ENCODE data around the gene SPANXN1. TPM values are rescaled to one million over a fixed set of nuclear protein-coding genes. Genes with fewer than 3 reads are reported as not detected.
"Not testable (repeated sequence)": the region's sequence is repeated elsewhere in the genome, so short reads cannot be mapped to it uniquely, and the experiment has no call there.

Gene SPANXN1
- total RNA-seq (not detected), polyA plus RNA-seq (not detected)
- long read RNA-seq, donor 1, result 0 reads
- long read RNA-seq, donor 2, result 0 reads
- long read RNA-seq, donor 3, result 0 reads

GRCh38 chrX:145247203-145247602, at the start of gene SPANXN1:
TSS of gene SPANXN1 (plus strand) at chrX:145247503. CDS start at chrX:145247587, 84 bp downstream.
- WGBS, 3 donors, result 14 to 44% (median 25%) methylated on average over 4 of the region's 4 CpGs
- intact Hi-C loops (cut with DNase I); H3K9me3 ChIP-seq: not testable (repeated sequence)

GRCh38 chrX:145199078-145199477, 48.2 kb upstream of the SPANXN1 start:
- no peak for DNase-seq
- WGBS, 3 donors, result 62 to 77% (median 75%) methylated on average over 3 of the region's 3 CpGs
- no peaks in the 10 kb centered on the region for H3K27me3 ChIP-seq
- H3K9me3 ChIP-seq, result no peaks in the 10 kb centered on the region
- H3K27ac ChIP-seq, result no peak overlapping the region
- H3K36me3 ChIP-seq, result no peaks in the 10 kb centered on the region
- TF ChIP-seq POLR2A (IDR thresholded peaks at IDR 0.05), result no peak
- TF ChIP-seq CTCF (IDR thresholded peaks at IDR 0.05), result no peak
- no peak for TF ChIP-seq EP300 (IDR thresholded peaks at IDR 0.05)
- H3K4me1 ChIP-seq (ENCODE audit: insufficient read depth), result no peaks in the 10 kb centered on the region
- H3K4me3 ChIP-seq, result no peak overlapping the region
- intact Hi-C loops (cut with DNase I), result no loop called here

More at GRCh38 chrX:145247203-145247602, at the start of gene SPANXN1:
- H3K27me3 ChIP-seq; H3K4me3 ChIP-seq; H3K4me1 ChIP-seq (ENCODE audit: insufficient read depth); H3K27ac ChIP-seq; DNase-seq; H3K36me3 ChIP-seq: not testable (repeated sequence)

GRCh38 chrX:145213504-145213903, 33.8 kb upstream of the SPANXN1 start:
- Histone ChIP-seq H3K27me3 (no peaks in the 10 kb centered on the region), H3K4me3 (no peak overlapping the region), H3K27ac (no peak overlapping the region), H3K9me3 (no peaks in the 10 kb centered on the region), H3K4me1 (ENCODE audit: insufficient read depth) (no peaks in the 10 kb centered on the region), H3K36me3 (no peaks in the 10 kb centered on the region)
- intact Hi-C loops (cut with DNase I), result no loop called here
- TF ChIP-seq CTCF (IDR thresholded peaks at IDR 0.05) (no peak), EP300 (IDR thresholded peaks at IDR 0.05) (no peak), POLR2A (IDR thresholded peaks at IDR 0.05) (no peak)
- no peak for DNase-seq
- WGBS, 3 donors, result 32 to 39% (median 33%) methylated on average over 2 of the region's 2 CpGs

- no peaks in the 10 kb centered on the region for H3K36me3 ChIP-seq
- no peaks in the 10 kb centered on the region for H3K27me3 ChIP-seq
- H3K4me3 ChIP-seq, result no peak overlapping the region
- no peak for TF ChIP-seq CTCF (IDR thresholded peaks at IDR 0.05)
- no peak for TF ChIP-seq EP300 (IDR thresholded peaks at IDR 0.05)
- no peak for TF ChIP-seq POLR2A (IDR thresholded peaks at IDR 0.05)
- WGBS, 3 donors, result 29 to 34% (median 34%) methylated on average over 4 of the region's 4 CpGs
- no peaks in the 10 kb centered on the region for H3K9me3 ChIP-seq
- no peaks in the 10 kb centered on the region for H3K4me1 ChIP-seq (ENCODE audit: insufficient read depth)
- DNase-seq, result no peak
- intact Hi-C loops (cut with DNase I), result no loop called here
- no peak overlapping the region for H3K27ac ChIP-seq
Measured at GRCh38 chrX:145292218-145292617, 44.9 kb downstream of the SPANXN1 start.

Measured in ovary (tissue), 10 donors.